Liver (tissue), 9 donors: ENCODE results near the gene GTPBP6. TPM values are rescaled to one million over a fixed set of nuclear protein-coding genes. Genes with fewer than 3 reads are reported as not detected.

Experiments
- DNase-seq: peaks from one replicate; pipeline ENCODE4 v3.0.0-alpha.2; 2017; ENCODE audit warnings: low spot score
- H3K27ac ChIP-seq, 2 donors: one replicate each; pipeline ENCODE4 v1.7.0; 2013; ENCODE audit warnings: inconsistent platforms in 2 of 2, low read length in 2 of 2, control low read depth in 1 of 2, low read depth in 1 of 2, mild to moderate bottlenecking in 1 of 2
- H3K27me3 ChIP-seq, 4 donors: one replicate each; pipeline versions ENCODE4 v1.6.1 to v1.7.0; 2013; ENCODE audit warnings: low read length in 3 of 4, inconsistent platforms in 1 of 4, mild to moderate bottlenecking in 1 of 4, moderate library complexity in 1 of 4; ENCODE audit not compliant: control insufficient read depth in 4 of 4, insufficient read depth in 4 of 4
- H3K36me3 ChIP-seq, 4 donors: one replicate each; pipeline versions ENCODE4 v1.6.1 to v1.7.0; 2013; ENCODE audit warnings: low read length in 3 of 4, mild to moderate bottlenecking in 3 of 4, low read depth in 1 of 4, moderate library complexity in 1 of 4; ENCODE audit not compliant: control insufficient read depth in 4 of 4, insufficient read depth in 3 of 4
- H3K4me1 ChIP-seq, 4 donors: one replicate each; pipeline versions ENCODE4 v1.6.1 to v1.7.0; 2013; ENCODE audit warnings: low read length in 3 of 4, mild to moderate bottlenecking in 3 of 4, moderate library complexity in 1 of 4; ENCODE audit not compliant: control insufficient read depth in 4 of 4, insufficient read depth in 4 of 4
- H3K4me3 ChIP-seq, 3 donors: one replicate each; pipeline versions ENCODE4 v1.6.1 to v1.7.0; 2013; ENCODE audit warnings: low read length in 3 of 3, control low read depth in 1 of 3, low read depth in 1 of 3, mild to moderate bottlenecking in 1 of 3
- H3K9ac ChIP-seq, 2 donors: one replicate each; pipeline ENCODE4 v1.7.0; 2013; ENCODE audit warnings: low read length in 2 of 2, mild to moderate bottlenecking in 2 of 2, moderate library complexity in 2 of 2, control low read depth in 1 of 2, low read depth in 1 of 2
- H3K9me3 ChIP-seq, 4 donors: one replicate each; pipeline versions ENCODE4 v1.6.1 to v1.7.0; 2013; ENCODE audit warnings: low read length in 3 of 4; ENCODE audit not compliant: control insufficient read depth in 4 of 4
- EGR1 ChIP-seq, 2 donors: IDR thresholded peaks; 2 replicates each; pipeline ENCODE4 v1.6.1; 2016 to 2018; ENCODE audit warnings: antibody characterized with exemption in 2 of 2, low read depth in 2 of 2
- FOXA1 ChIP-seq: IDR thresholded peaks from 2 replicates; pipeline ENCODE4 v1.6.1; 2016; ENCODE audit warnings: antibody characterized with exemption
- HNF4G ChIP-seq: IDR thresholded peaks from 2 replicates; pipeline ENCODE4 v1.6.1; 2016; ENCODE audit warnings: antibody characterized with exemption
- RXRA ChIP-seq, 2 donors: IDR thresholded peaks; 2 replicates each; pipeline ENCODE4 v1.6.1; 2017 to 2018; ENCODE audit warnings: antibody characterized with exemption in 2 of 2, mild to moderate bottlenecking in 1 of 2
- TAF1 ChIP-seq: conservative IDR thresholded peaks from 2 replicates; pipeline ENCODE4 v1.6.1; 2016; ENCODE audit warnings: antibody characterized with exemption, mild to moderate bottlenecking
- YY1 ChIP-seq: IDR thresholded peaks from 2 replicates; pipeline ENCODE4 v1.6.1; 2016; ENCODE audit warnings: antibody characterized with exemption, mild to moderate bottlenecking
- WGBS: extraction: QIAGEN DNeasy Blood & Tissue Kit; methylation state at CpG from one replicate; pipeline ENCODE4 v1.1.7; 2013; 5-methylcytosine and 5-hydroxymethylcytosine counted together
- polyA plus RNA-seq, 2 donors: library from polyadenylated mRNA; stranded (reverse) in 1 of 2; unstranded in 1 of 2; fragments of 200-250 nt in 1 of 2; fragments of >200 nt in 1 of 2; fragmentation: Nextera tagmentation in 1 of 2; extraction: Ambion mirVana in 1 of 2; gene quantifications; one replicate each; pipeline versions ENCODE4 v1.2.1 to v1.2.3, GENCODE V29; 2013 to 2015
- total RNA-seq, 2 donors: library from RNA; depleted of rRNA; stranded (reverse); fragments of >200 nt; gene quantifications; one replicate each; pipeline ENCODE4 v1.2.3, GENCODE V29; 2014
- TF ChIP-seq, protein P1 (sequence below): fragments of 150-350 bp; IDR thresholded peaks from 2 replicates; pipeline ENCODE4 v1.5.1; 2017; ENCODE audit warnings: improper control_type of control experiment, low read depth, low read length; ENCODE audit not compliant: missing input control
- TF ChIP-seq, protein P2 (sequence below): IDR thresholded peaks from 2 replicates; pipeline ENCODE4 v1.6.1; 2016; ENCODE audit warnings: antibody characterized with exemption
- TF ChIP-seq, protein P3 (sequence below): IDR thresholded peaks from 2 replicates; pipeline ENCODE4 v1.6.1; 2016; ENCODE audit warnings: antibody characterized with exemption
- TF ChIP-seq, protein P4 (sequence below): IDR thresholded peaks from 2 replicates; pipeline ENCODE4 v1.6.1; 2016; ENCODE audit warnings: antibody characterized with exemption, mild to moderate bottlenecking
- donor health status: healthy.
- donor health status: healthy.
- donor health status: healthy.
- donor health status: healthy.
- donor health status: healthy.

Gene GTPBP6
- total and polyA plus RNA-seq, 4 donors, result 11.3 to 29.2 (median 16.6) TPM

DNA sequence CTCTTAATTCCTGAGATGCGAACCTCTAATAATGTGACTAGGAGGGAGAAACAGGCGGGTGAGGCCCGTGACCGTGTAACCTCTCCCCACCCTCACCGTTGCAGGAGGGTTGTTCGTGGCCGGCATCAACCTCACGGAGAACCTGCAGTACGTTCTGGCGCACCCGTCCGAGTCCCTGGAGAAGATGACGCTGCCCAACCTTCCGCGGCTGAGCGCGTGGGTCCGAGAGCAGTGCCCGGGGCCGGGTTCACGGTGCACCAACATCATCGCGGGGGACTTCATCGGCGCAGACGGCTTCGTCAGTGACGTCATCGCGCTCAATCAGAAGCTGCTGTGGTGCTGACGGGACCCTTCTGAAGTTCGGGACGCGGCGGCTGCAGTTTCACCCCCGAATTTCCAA lies 19.6 kb downstream of the GTPBP6 start:
- TF ChIP-seq RXRA (IDR thresholded peaks at IDR 0.05) (no peak), TAF1 (no peak), YY1 (no peak), EGR1 (IDR thresholded peaks at IDR 0.05; ENCODE audit: low read depth in 2 of 2) (no peak), FOXA1 (no peak)
- TF ChIP-seq, protein P1, sequence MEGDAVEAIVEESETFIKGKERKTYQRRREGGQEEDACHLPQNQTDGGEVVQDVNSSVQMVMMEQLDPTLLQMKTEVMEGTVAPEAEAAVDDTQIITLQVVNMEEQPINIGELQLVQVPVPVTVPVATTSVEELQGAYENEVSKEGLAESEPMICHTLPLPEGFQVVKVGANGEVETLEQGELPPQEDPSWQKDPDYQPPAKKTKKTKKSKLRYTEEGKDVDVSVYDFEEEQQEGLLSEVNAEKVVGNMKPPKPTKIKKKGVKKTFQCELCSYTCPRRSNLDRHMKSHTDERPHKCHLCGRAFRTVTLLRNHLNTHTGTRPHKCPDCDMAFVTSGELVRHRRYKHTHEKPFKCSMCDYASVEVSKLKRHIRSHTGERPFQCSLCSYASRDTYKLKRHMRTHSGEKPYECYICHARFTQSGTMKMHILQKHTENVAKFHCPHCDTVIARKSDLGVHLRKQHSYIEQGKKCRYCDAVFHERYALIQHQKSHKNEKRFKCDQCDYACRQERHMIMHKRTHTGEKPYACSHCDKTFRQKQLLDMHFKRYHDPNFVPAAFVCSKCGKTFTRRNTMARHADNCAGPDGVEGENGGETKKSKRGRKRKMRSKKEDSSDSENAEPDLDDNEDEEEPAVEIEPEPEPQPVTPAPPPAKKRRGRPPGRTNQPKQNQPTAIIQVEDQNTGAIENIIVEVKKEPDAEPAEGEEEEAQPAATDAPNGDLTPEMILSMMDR, result no peak
- TF ChIP-seq, protein P2, sequence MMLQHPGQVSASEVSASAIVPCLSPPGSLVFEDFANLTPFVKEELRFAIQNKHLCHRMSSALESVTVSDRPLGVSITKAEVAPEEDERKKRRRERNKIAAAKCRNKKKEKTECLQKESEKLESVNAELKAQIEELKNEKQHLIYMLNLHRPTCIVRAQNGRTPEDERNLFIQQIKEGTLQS, result no peak
- TF ChIP-seq, protein P3, sequence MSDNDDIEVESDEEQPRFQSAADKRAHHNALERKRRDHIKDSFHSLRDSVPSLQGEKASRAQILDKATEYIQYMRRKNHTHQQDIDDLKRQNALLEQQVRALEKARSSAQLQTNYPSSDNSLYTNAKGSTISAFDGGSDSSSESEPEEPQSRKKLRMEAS, result no peak
- Histone ChIP-seq H3K27ac (no peak overlapping the region), H3K36me3 (peaks cover 8 to 52% (median 14%) of the 10 kb centered on the region in 4 donors), H3K4me1 (no peaks in the 10 kb centered on the region), H3K27me3 (no peaks in the 10 kb centered on the region), H3K4me3 (no peak overlapping the region), H3K9me3 (no peaks in the 10 kb centered on the region), H3K9ac (no peak overlapping the region)
- no peak for DNase-seq
- WGBS, result 98% methylated on average over 36 of the region's 36 CpGs

DNA sequence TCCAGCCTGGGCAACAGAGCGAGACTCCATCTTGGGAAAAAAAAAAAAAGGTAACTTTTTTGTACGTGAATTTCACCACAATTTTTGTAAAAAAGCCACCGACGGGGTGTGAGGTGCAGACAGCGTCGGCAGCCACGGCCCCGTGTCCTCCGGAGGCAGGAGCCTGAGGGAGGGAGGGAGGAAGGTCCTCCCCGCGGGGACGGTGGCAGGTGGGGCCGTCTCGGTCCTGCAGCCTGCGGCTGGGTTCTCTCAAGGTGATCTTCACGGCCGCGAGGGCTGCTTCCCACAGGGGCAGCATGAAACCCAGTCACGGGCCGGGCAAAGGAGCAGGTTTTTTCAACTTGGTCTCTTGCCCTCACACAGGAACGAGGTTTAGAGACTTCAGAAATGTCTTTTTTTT lies 23.5 kb downstream of the GTPBP6 start:
- H3K27me3 ChIP-seq, result no peaks in the 10 kb centered on the region
- H3K4me1 ChIP-seq, result no peaks in the 10 kb centered on the region
- H3K4me3 ChIP-seq, result no peak overlapping the region
- no peak for TF ChIP-seq YY1
- no peak for TF ChIP-seq RXRA (IDR thresholded peaks at IDR 0.05)
- TF ChIP-seq, protein P4, sequence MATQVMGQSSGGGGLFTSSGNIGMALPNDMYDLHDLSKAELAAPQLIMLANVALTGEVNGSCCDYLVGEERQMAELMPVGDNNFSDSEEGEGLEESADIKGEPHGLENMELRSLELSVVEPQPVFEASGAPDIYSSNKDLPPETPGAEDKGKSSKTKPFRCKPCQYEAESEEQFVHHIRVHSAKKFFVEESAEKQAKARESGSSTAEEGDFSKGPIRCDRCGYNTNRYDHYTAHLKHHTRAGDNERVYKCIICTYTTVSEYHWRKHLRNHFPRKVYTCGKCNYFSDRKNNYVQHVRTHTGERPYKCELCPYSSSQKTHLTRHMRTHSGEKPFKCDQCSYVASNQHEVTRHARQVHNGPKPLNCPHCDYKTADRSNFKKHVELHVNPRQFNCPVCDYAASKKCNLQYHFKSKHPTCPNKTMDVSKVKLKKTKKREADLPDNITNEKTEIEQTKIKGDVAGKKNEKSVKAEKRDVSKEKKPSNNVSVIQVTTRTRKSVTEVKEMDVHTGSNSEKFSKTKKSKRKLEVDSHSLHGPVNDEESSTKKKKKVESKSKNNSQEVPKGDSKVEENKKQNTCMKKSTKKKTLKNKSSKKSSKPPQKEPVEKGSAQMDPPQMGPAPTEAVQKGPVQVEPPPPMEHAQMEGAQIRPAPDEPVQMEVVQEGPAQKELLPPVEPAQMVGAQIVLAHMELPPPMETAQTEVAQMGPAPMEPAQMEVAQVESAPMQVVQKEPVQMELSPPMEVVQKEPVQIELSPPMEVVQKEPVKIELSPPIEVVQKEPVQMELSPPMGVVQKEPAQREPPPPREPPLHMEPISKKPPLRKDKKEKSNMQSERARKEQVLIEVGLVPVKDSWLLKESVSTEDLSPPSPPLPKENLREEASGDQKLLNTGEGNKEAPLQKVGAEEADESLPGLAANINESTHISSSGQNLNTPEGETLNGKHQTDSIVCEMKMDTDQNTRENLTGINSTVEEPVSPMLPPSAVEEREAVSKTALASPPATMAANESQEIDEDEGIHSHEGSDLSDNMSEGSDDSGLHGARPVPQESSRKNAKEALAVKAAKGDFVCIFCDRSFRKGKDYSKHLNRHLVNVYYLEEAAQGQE, result no peak
- TF ChIP-seq EGR1 (IDR thresholded peaks at IDR 0.05; ENCODE audit: low read depth in 2 of 2), result no peak
- TF ChIP-seq, protein P2, result no peak
- TF ChIP-seq, protein P3, result no peak
- no peak for TF ChIP-seq HNF4G
- H3K9ac ChIP-seq, result no peak overlapping the region
- no peaks in the 10 kb centered on the region for H3K9me3 ChIP-seq
- no peak for DNase-seq
- 94% methylated on average over 21 of the region's 21 CpGs for WGBS
- peaks cover 10 to 52% (median 18%) of the 10 kb centered on the region in 4 donors for H3K36me3 ChIP-seq
- H3K27ac ChIP-seq, result no peak overlapping the region
